GM19397 (cell line): ENCODE results near the gene CABP7.
"Not testable (repeated sequence)": the region's sequence is repeated elsewhere in the genome, so short reads cannot be mapped to it uniquely, and the experiment has no call there.

Experiments used
- ATAC-seq: cut with Tn5 transposase; IDR thresholded peaks from one replicate; pipeline ENCODE4 v1.9.1; 2021; ENCODE audit warnings: mild to moderate bottlenecking, moderate library complexity; ENCODE audit not compliant: unreplicated experiment

Gene CABP7

DNA sequence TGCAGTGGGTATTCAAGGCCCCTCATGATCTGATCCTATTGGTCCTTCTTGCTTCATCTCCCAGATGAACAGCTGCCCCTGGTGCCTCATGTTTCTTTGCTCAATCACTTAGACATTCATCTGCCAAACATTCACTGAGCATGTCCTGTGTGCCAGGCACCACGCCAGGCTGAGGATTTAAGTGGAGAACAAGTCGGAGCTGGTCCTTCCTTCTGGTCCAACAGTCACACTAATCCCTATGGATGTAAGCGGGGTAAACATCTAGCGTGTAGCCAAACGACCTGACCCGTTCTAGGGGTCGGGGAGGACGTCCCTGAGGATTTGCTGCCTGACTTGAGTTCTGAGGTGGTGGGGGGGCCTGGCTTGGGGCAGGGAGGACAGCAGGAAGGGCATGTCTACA, 25.1 kb downstream of the CABP7 start:
- ATAC-seq: no peak

- no peak for ATAC-seq
These were observed 28.0 kb downstream of the CABP7 start for GRCh38 chr22:29747832-29748231.

- ATAC-seq: no peak
These were observed 28.6 kb downstream of the CABP7 start for GRCh38 chr22:29748248-29748893.

- ATAC-seq: no peak
These were observed 30.2 kb downstream of the CABP7 start for GRCh38 chr22:29750029-29750428.

- no peak for ATAC-seq
These were observed 31.0 kb downstream of the CABP7 start for GRCh38 chr22:29750559-29751538.

DNA sequence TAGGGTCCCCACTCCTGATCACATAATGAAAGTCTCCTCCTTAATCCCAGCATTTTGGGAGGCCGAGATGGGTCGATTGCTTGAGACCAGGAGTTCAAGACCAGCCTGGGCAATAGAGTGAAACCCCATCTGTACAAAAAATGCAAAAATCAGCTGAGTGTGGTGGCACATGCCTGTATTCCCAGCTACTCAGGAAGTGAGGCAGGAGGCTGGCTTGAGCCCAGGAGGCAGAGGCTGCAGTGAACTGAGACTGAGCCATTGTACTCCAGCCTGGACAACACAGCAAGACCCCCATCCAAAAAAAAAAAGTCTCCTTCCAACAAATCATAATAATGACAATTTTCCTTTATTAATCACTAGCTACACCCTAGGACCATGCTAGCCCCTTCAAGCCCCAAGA, 31.9 kb downstream of the CABP7 start:
- ATAC-seq: no peak

GRCh38 chr22:29753808-29754657, 34.2 kb downstream of the CABP7 start:
- ATAC-seq: no peak

GRCh38 chr22:29754658-29755395, 35.0 kb downstream of the CABP7 start:
- ATAC-seq: not testable (repeated sequence)

- ATAC-seq: no peak
These were observed 36.1 kb downstream of the CABP7 start for GRCh38 chr22:29755889-29756288.

- no peak for ATAC-seq
These were observed 36.5 kb downstream of the CABP7 start for GRCh38 chr22:29756341-29756740.

GRCh38 chr22:29757096-29757495, 37.3 kb downstream of the CABP7 start:
- ATAC-seq: no peak

DNA sequence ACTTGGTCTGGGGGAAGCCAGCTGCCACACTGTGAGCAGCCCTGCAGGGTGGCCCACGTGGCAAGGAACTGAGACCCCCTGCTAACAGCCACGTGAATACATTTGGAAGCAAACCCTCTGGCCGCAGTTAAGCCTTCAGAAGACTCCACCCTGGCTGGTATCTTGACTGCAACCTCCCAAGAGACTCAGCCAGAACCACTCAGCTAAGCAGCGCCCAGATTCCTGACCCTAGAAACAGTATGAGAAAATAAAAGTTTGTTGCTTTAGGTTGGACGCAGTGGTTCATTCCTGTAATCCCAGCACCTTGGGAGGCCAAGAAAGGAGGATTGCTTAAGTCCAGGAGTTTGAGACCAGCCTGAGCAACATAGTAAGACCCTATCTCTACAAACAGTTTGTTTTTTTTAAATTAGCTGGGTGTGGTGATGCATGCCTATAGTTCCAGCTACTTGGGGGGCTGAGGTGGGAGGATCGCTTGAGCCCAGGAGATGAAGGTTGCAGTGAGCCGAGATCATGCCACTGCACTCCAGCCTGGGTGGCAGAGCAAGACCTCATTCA, 38.3 kb downstream of the CABP7 start:
- no peak for ATAC-seq

DNA sequence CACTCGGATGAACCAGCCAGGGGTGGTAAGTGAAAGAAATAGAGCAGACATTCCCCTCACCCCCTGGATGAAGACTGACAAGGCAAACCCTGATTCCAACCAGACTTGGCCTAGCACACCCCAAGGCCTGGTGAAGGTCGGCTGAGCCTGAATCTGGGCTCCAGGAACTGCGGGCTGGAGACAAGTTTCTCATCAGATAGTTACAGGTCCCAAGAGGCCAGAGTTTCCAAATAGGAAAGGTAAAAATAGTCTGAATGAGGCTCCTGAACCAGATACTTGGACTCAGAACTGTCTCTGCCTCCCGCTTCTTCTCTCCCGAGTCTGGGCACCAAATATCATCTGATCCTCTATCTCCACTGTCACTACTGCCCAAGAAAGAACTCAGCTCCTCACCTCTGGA, 39.2 kb downstream of the CABP7 start:
- no peak for ATAC-seq

GRCh38 chr22:29762263-29762662, 42.5 kb downstream of the CABP7 start:
- no peak for ATAC-seq

GRCh38 chr22:29765905-29766631, 46.3 kb downstream of the CABP7 start:
- ATAC-seq: peak; percentile 18

DNA sequence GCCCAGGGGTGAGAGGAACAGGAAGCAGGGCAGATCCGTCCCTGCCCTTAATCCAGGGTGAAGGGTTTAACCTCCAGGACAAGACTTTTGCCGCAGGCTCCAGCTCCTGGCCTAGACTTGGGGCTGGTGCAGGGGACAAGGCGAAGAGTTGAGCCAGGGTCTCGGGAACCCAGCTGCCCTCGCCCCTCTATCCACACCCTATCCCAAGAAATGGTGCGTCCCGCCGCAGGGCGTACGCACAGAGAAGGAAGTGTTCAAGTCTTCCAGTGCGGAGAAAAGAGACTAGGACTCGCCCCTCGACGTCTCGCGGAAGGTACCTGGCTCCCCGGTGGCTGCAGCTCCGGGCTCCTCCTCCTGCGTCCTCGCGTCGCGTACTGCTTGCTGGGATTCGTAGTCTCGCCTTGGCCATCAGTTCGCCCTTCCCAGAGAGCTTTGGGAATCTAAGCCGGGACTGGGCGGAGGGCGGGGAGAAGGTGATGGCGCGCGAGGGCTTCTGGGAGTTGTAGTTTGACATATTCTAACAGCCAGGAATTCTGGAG, 46.9 kb downstream of the CABP7 start, which contains the start of gene ZMAT5:
Gene ZMAT5, minus strand, starts transcription at position 376 of the 539 bp plus-strand sequence. CDS start 18,463 bp downstream, outside the sequence.
- ATAC-seq: peak; percentile 85

DNA sequence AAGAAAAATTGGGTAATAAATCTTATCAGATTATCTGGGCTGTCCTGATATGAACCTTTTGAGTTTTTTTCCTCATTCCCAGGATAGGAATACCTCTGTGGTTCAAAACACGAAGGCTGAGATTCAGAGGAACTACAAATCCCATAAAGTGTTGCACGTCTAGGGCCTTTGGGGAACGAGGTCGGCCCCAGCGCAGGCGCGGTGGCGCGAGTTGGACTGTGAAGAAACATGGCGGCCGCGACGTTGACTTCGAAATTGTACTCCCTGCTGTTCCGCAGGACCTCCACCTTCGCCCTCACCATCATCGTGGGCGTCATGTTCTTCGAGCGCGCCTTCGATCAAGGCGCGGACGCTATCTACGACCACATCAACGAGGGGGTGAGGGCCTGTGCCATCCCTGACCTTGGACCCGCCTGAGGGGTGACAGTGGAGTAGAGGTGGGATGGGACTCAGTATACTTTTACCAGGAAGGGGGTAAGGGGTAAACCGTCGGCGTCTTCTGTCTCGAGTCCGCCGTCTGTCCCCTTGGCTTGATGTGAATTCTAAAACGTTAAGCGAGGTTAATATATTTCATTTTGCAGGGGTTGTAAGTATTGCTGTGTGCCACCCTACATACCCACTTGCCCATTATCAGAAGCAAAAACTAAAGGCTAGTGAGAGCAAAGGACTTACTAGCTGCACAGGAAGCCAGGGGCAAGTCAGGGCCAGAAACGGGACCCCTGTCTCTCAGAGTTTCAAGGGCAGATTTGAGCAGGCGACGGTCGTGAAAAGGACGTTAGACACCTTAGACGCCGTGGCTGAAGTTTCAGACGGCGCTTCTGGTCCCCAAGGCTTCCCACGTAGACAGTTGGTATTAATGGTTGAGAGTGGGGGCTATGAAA, 47.6 kb downstream of the CABP7 start, which contains the start of gene UQCR10:
Gene UQCR10, plus strand, starts transcription at position 199 of the 881 bp plus-strand sequence. Its CDS starts 30 bp downstream, at position 229.
- peak; percentile 73 for ATAC-seq
